ENCODE measurements around the gene DCAF5. TPM values are rescaled to one million over a fixed set of nuclear protein-coding genes. Genes with fewer than 3 reads are reported as not detected.

The DCAF5 gene
- total RNA-seq, 2 experiments from 2014 or later: 38.4 to 41.2 TPM

- POLR2A ChIA-PET: interaction anchor here (0.7 kb wide), 1 partner anchor 1305 kb away, joined by 4 read pairs; no protein-coding TSS in a partner anchor
- CTCF ChIA-PET: interaction anchor here (1.3 kb wide), 1 partner anchor 41 kb away, joined by 3 read pairs; no protein-coding TSS in a partner anchor
- ATAC-seq (no peak), DNase-seq (no peak)
- Mint-ChIP-seq H3K4me3 (no peak overlapping the region), H3K27me3 (ENCODE audit: low read depth) (peaks cover 3% of the 10 kb centered on the region), H3K9me3 (ENCODE audit: insufficient read depth) (no peaks in the 10 kb centered on the region), H3K27ac (no peak overlapping the region), H3K4me1 (ENCODE audit: low read depth) (no peaks in the 10 kb centered on the region), H3K36me3 (ENCODE audit: low read depth) (peaks cover 9% of the 10 kb centered on the region)
Measured at GRCh38 chr14:69048456-69048855, 104.5 kb downstream of the DCAF5 start.

GRCh38 chr14:69047255-69047654, 105.7 kb downstream of the DCAF5 start:
- ChIA-PET CTCF (interaction anchor here (0.6 kb wide), 1 partner anchor 136 kb away, joined by 3 read pairs; no protein-coding TSS in a partner anchor), POLR2A (no interaction called here)
- DNase-seq: no peak
- H3K9me3 Mint-ChIP-seq (ENCODE audit: insufficient read depth): no peaks in the 10 kb centered on the region
- ATAC-seq: no peak
- H3K4me1 Mint-ChIP-seq (ENCODE audit: low read depth): peaks cover 2% of the 10 kb centered on the region
- no peaks in the 10 kb centered on the region for H3K36me3 Mint-ChIP-seq (ENCODE audit: low read depth)
- H3K27ac Mint-ChIP-seq: no peak overlapping the region
- H3K27me3 Mint-ChIP-seq (ENCODE audit: low read depth): peaks cover 14% of the 10 kb centered on the region
- no peak overlapping the region for H3K4me3 Mint-ChIP-seq

DNA sequence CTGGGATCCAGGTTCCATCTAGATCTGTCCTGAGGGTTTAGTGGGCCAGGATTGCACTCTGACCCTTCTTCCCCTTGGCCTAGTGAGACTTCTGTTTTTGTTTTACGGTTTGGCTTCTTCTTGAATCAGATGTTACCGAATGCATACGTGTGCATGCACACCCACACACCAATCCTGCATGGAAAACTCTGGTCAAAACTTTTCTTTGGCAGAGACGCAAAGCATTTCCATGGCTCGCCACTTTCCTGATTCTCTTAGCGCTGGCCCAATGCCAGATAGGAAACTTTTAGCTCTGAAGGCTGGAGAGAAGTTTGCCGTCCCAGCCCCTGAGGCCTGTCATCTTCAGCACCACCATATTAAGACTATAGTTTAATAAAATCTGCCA, 106.5 kb downstream of the DCAF5 start:
- no peak overlapping the region for H3K4me3 Mint-ChIP-seq
- CTCF ChIA-PET: no interaction called here
- peaks cover 22% of the 10 kb centered on the region for H3K27me3 Mint-ChIP-seq (ENCODE audit: low read depth)
- no peaks in the 10 kb centered on the region for H3K9me3 Mint-ChIP-seq (ENCODE audit: insufficient read depth)
- no peak overlapping the region for H3K27ac Mint-ChIP-seq
- ATAC-seq (no peak), DNase-seq (no peak)
- POLR2A ChIA-PET: no interaction called here
- H3K36me3 Mint-ChIP-seq (ENCODE audit: low read depth): no peaks in the 10 kb centered on the region
- peaks cover 2% of the 10 kb centered on the region for H3K4me1 Mint-ChIP-seq (ENCODE audit: low read depth)

- DNase-seq: no peak
- H3K4me3 Mint-ChIP-seq: no peak overlapping the region
- H3K9me3 Mint-ChIP-seq (ENCODE audit: insufficient read depth): no peaks in the 10 kb centered on the region
- peaks cover 27% of the 10 kb centered on the region for H3K27me3 Mint-ChIP-seq (ENCODE audit: low read depth)
- POLR2A ChIA-PET: no interaction called here
- H3K27ac Mint-ChIP-seq: no peak overlapping the region
- peaks cover 2% of the 10 kb centered on the region for H3K4me1 Mint-ChIP-seq (ENCODE audit: low read depth)
- H3K36me3 Mint-ChIP-seq (ENCODE audit: low read depth): no peaks in the 10 kb centered on the region
- no peak for ATAC-seq
- CTCF ChIA-PET: no interaction called here
Measured at GRCh38 chr14:69045857-69046475, 107.0 kb downstream of the DCAF5 start.

DNA sequence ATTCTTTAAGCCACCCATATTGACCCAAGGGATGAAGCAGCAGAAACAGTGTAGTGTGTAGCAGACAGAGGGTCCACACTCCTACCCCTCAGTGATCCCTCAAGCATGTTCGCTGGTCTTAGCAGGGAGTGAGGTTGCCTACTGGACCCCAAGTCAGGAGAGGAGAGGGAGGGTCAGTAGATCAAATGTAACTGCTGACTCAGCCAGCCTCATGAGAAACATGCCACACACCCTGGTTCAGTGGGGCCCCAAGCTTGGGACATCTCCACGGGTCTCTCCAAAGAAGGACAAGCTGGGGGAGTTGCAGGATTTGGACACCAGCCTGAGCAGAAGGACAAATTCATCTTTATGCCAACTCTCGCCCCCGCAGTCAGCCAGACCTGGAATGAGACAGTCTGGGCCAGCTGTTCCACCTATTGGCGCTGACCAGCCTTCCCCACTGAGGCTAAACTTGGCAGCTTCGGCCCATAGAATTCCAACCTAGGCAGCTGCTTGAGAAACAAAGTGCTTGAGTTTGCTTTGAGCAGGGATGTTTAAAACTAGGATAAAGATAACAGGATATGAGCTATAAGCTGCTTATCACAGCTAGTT, 107.9 kb downstream of the DCAF5 start:
- H3K27ac Mint-ChIP-seq: no peak overlapping the region
- ATAC-seq (no peak), DNase-seq (no peak)
- H3K4me3 Mint-ChIP-seq: no peak overlapping the region
- H3K27me3 Mint-ChIP-seq (ENCODE audit: low read depth): peaks cover 32% of the 10 kb centered on the region
- ChIA-PET CTCF (no interaction called here), POLR2A (no interaction called here)
- H3K4me1 Mint-ChIP-seq (ENCODE audit: low read depth): peaks cover 2% of the 10 kb centered on the region
- no peaks in the 10 kb centered on the region for H3K36me3 Mint-ChIP-seq (ENCODE audit: low read depth)
- no peaks in the 10 kb centered on the region for H3K9me3 Mint-ChIP-seq (ENCODE audit: insufficient read depth)

DNA sequence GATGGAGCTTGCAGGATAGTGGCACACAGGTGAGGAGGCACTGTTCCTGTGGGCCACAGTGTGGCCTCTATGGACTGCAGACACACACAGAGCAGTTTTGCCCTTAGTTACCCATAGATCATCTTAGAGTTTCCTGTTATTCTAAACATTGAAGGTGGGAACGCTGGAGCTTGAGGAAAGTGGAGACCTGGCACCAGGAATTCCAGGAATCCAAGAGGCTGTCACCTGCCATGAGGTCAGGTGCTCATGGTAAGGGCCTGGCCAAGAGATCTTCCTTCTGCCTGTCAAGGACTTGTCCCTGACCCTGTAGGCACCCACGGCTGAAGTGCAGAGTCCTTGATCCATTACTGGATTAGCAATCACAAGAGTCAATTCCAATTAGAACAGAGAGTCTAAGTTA, 108.6 kb downstream of the DCAF5 start:
- CTCF ChIA-PET: no interaction called here
- ATAC-seq (no peak), DNase-seq (no peak)
- no peak overlapping the region for H3K27ac Mint-ChIP-seq
- H3K36me3 Mint-ChIP-seq (ENCODE audit: low read depth): no peaks in the 10 kb centered on the region
- H3K4me3 Mint-ChIP-seq: no peak overlapping the region
- peaks cover 40% of the 10 kb centered on the region for H3K27me3 Mint-ChIP-seq (ENCODE audit: low read depth)
- H3K9me3 Mint-ChIP-seq (ENCODE audit: insufficient read depth): no peaks in the 10 kb centered on the region
- POLR2A ChIA-PET: no interaction called here
- peaks cover 2% of the 10 kb centered on the region for H3K4me1 Mint-ChIP-seq (ENCODE audit: low read depth)

- no peak overlapping the region for H3K27ac Mint-ChIP-seq
Measured at GRCh38 chr14:69043596-69044260, 109.2 kb downstream of the DCAF5 start.

DNA sequence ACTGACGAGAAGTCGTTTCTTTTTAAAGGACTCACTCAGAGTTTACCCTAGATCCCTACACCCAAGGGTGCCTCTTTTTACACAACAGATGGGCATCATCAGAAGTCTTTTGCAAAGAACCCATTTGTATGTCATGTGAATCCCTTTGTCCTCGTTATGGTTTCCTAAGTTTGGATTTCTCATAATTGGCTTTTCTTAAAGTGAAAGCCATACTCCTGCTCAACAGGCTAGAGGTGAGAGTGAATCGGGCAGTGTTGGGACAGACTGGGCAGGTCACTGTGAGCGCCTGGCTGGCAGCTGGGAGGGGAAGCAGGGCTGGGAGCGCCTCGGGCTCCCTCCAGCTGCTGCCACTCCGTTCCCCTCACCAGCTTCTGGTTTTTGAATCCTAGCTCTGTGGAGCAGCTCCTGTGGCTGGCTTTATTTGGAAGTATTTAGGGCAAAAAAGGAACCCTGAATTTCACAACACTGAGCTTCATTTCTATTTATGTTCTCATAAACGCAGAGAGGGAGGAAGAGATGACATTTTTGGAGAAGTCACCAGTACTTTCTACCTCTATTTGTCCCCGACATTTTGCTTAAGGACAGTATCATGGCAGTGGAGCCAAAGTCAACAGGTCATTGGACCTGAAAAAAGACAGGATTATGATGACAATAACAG, 110.0 kb downstream of the DCAF5 start:
- H3K4me1 Mint-ChIP-seq (ENCODE audit: low read depth): peaks cover 2% of the 10 kb centered on the region
- no peak overlapping the region for H3K27ac Mint-ChIP-seq
- no peak for DNase-seq
- no peaks in the 10 kb centered on the region for H3K36me3 Mint-ChIP-seq (ENCODE audit: low read depth)
- H3K4me3 Mint-ChIP-seq: no peak overlapping the region
- no peaks in the 10 kb centered on the region for H3K9me3 Mint-ChIP-seq (ENCODE audit: insufficient read depth)
- H3K27me3 Mint-ChIP-seq (ENCODE audit: low read depth): peaks cover 49% of the 10 kb centered on the region
- CTCF ChIA-PET: interaction anchor here (1.4 kb wide), 1 partner anchor 11 kb away, joined by 4 read pairs; no protein-coding TSS in a partner anchor
- POLR2A ChIA-PET: no interaction called here
- no peak for ATAC-seq

More at GRCh38 chr14:69043596-69044260, 109.2 kb downstream of the DCAF5 start:
- POLR2A ChIA-PET: no interaction called here
- Mint-ChIP-seq H3K4me1 (ENCODE audit: low read depth) (peaks cover 2% of the 10 kb centered on the region), H3K9me3 (ENCODE audit: insufficient read depth) (no peaks in the 10 kb centered on the region), H3K4me3 (no peak overlapping the region), H3K27me3 (ENCODE audit: low read depth) (peaks cover 46% of the 10 kb centered on the region), H3K36me3 (ENCODE audit: low read depth) (no peaks in the 10 kb centered on the region)
- CTCF ChIA-PET: no interaction called here
- no peak for ATAC-seq
- no peak for DNase-seq

DNA sequence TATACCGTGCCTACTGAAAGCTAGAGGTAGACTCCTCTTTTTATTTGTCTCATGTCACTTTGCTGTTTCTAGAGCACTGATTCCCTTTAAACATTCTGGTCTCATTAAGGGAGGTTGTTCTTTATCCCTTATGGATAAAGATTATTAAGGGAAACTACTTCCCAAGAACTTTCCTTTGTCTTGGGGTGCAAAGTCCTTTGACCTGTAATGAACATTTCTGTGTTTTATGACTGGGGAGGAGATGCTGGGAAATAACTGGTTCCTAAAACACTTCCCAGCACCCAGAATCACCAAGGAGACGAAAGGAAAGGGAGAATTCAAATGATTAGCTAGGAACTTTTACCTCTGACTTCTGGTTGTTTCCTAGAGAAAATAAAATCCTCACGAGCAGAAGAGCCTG, 110.6 kb downstream of the DCAF5 start:
- Mint-ChIP-seq H3K27ac (no peak overlapping the region), H3K27me3 (ENCODE audit: low read depth) (peaks cover 54% of the 10 kb centered on the region), H3K36me3 (ENCODE audit: low read depth) (no peaks in the 10 kb centered on the region), H3K4me3 (no peak overlapping the region), H3K9me3 (ENCODE audit: insufficient read depth) (no peaks in the 10 kb centered on the region), H3K4me1 (ENCODE audit: low read depth) (peaks cover 2% of the 10 kb centered on the region)
- ATAC-seq (no peak), DNase-seq (no peak)
- POLR2A ChIA-PET: no interaction called here
- CTCF ChIA-PET: interaction anchor here (1.4 kb wide), 1 partner anchor 11 kb away, joined by 4 read pairs; no protein-coding TSS in a partner anchor

DNA sequence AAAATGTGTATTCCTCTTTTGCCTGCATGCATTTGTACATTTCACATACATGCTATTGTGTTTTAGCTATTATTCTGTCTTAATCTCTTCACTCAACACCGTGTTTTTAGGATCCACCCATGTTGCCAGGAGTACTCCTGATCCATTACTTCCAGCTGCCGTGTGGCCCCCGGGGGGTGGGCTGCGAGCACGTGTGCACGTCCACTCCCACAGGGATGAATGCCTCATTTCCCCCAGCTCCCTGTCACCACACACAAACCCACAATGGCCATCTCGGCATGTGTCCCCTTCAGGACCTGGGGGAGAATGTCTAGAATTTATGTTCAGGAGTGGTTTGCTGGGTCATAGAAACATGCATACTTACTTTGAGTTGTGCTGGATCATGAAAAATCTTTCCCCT, 111.1 kb downstream of the DCAF5 start:
- DNase-seq (no peak), ATAC-seq (no peak)
- no peaks in the 10 kb centered on the region for H3K36me3 Mint-ChIP-seq (ENCODE audit: low read depth)
- peaks cover 56% of the 10 kb centered on the region for H3K27me3 Mint-ChIP-seq (ENCODE audit: low read depth)
- H3K4me3 Mint-ChIP-seq: no peak overlapping the region
- POLR2A ChIA-PET: no interaction called here
- H3K4me1 Mint-ChIP-seq (ENCODE audit: low read depth): peaks cover 2% of the 10 kb centered on the region
- H3K27ac Mint-ChIP-seq: no peak overlapping the region
- CTCF ChIA-PET: interaction anchor here (1.4 kb wide), 1 partner anchor 12 kb away, joined by 4 read pairs; no protein-coding TSS in a partner anchor
- no peaks in the 10 kb centered on the region for H3K9me3 Mint-ChIP-seq (ENCODE audit: insufficient read depth)

- POLR2A ChIA-PET: no interaction called here
- ATAC-seq (no peak), DNase-seq (no peak)
- CTCF ChIA-PET: interaction anchor here (2.1 kb wide), 1 partner anchor 129 kb away, joined by 7 read pairs; no protein-coding TSS in a partner anchor
- peaks cover 2% of the 10 kb centered on the region for H3K4me1 Mint-ChIP-seq (ENCODE audit: low read depth)
- no peaks in the 10 kb centered on the region for H3K9me3 Mint-ChIP-seq (ENCODE audit: insufficient read depth)
- peaks cover 60% of the 10 kb centered on the region for H3K27me3 Mint-ChIP-seq (ENCODE audit: low read depth)
- no peak overlapping the region for H3K27ac Mint-ChIP-seq
- H3K36me3 Mint-ChIP-seq (ENCODE audit: low read depth): no peaks in the 10 kb centered on the region
- H3K4me3 Mint-ChIP-seq: no peak overlapping the region
Measured at GRCh38 chr14:69040353-69040752, 112.6 kb downstream of the DCAF5 start.

GRCh38 chr14:69039288-69039628, 113.7 kb downstream of the DCAF5 start:
- no peaks in the 10 kb centered on the region for H3K9me3 Mint-ChIP-seq (ENCODE audit: insufficient read depth)

More at GRCh38 chr14:69039288-69039628, 113.7 kb downstream of the DCAF5 start:
- POLR2A ChIA-PET: no interaction called here
- Mint-ChIP-seq H3K27ac (no peak overlapping the region), H3K27me3 (ENCODE audit: low read depth) (peaks cover 60% of the 10 kb centered on the region), H3K4me3 (no peak overlapping the region), H3K4me1 (ENCODE audit: low read depth) (peaks cover 7% of the 10 kb centered on the region), H3K36me3 (ENCODE audit: low read depth) (no peaks in the 10 kb centered on the region)
- ATAC-seq: no peak
- CTCF ChIA-PET: interaction anchor here (2.1 kb wide), 1 partner anchor 128 kb away, joined by 7 read pairs; no protein-coding TSS in a partner anchor
- DNase-seq: no peak
